ENCODE results near the gene ARHGAP18. TPM values are rescaled to one million over a fixed set of nuclear protein-coding genes. Genes with fewer than 3 reads are reported as not detected.

ARHGAP18 gene
- total RNA-seq, 1 experiment from 2014 or later = 28.7 TPM

DNA sequence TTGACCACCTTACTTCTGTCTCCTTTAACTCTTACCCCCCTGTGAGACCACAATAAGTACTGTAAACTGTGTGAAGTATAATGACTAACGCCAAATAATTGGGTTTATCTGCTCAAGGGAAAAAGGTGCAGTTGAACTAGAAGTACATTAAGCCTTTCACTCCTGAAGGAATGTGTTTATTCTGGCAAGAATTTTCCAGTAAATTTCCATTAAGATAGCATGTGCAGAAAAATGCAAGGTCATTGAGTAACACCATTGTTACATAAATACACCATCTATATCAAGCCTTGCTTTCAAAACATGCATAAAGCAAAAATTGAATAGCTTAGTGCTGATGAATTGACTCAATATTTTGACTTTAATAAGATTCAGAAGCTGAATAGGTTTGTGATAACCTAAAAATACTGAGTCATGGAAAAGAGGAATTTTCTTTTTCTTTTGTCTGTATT lies 65.4 kb downstream of the ARHGAP18 start:
- peak; percentile 87 for DNase-seq (ENCODE audit: low read depth)

DNA sequence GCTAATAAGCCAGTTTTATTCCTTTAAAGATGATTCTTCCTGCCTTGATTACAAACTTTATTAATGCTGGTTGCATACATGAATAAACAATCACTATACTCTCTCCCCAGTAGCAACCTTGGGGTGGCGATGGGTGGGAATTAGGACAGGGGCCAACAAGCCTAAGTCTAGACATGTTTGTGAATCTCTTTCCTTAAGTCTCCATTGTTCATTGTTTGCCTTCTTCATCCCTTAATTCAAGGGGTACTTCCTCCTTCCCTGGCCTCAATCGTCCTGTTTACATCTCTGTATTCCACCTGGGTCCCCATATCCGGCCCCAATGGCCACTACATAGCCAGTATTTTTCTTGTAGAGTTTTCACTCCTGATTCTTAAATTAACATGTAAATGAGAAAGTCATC lies 66.0 kb downstream of the ARHGAP18 start:
- DNase-seq (ENCODE audit: low read depth) = peak; percentile 44

- DNase-seq (ENCODE audit: low read depth) = no peak
These were observed 66.8 kb downstream of the ARHGAP18 start for GRCh38 chr6:129643176-129643575.

DNA sequence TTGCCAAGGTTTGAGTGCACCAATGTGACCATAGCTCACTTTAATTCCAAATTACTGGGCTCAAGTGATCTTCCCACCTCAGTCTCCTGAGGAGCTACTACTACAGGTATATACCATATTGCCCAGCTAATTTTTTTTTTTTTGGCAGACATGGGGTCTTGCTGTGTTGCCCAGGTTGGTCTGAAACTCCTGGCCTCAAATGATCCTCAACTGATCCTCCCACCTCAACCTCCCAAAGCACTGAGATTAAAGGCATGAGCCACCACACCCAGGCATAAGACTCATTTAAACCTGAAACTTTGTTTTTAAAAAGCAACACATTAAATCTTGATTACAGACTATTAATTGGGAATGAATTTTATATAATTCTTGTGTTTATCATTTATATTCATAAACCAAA lies 67.7 kb downstream of the ARHGAP18 start:
- DNase-seq (ENCODE audit: low read depth) = no peak

DNA sequence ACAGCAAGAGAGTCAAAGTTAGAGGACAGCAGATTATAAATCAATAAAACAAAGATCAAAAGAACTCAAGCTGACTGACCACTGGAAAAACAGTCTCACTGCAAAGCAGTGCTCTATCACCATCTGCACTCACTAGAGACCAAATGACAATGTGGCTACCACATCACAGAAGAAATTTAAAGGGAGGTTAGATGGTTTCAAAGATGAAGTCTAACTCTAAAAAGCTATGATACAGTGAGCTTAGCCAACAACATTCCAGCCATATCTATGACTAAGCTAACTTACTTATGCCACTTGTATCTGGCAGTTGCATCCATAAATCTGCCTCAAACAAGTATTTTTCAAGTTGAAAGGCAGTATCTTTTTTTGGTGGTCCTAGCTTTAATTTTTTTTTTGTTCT lies 68.6 kb downstream of the ARHGAP18 start:
- peak; percentile 37 for DNase-seq (ENCODE audit: low read depth)

DNA sequence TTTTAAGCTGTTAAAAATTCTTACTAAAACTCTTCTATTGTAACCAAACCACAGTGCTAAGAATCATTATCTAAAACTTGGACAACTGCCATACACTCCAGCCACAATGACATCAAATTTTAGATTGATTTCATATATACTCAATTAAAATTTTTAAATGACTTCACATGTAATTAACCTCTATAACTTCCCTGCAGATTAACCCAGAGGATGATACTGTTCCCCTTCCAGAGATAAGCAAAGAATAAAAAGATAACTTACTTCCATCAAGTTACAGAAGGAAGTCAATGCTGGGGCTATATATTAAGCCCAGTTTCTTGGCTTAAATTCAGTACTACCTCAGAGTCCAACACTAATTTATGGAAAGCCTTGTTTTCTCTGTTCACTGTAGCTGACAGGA lies 71.3 kb downstream of the ARHGAP18 start:
- DNase-seq (ENCODE audit: low read depth) = no peak

- peak; percentile 35 for DNase-seq (ENCODE audit: low read depth)
These were observed 71.8 kb downstream of the ARHGAP18 start for GRCh38 chr6:129638055-129638684.

GRCh38 chr6:129637340-129638054 lies 72.5 kb downstream of the ARHGAP18 start:
- no peak for DNase-seq (ENCODE audit: low read depth)

DNA sequence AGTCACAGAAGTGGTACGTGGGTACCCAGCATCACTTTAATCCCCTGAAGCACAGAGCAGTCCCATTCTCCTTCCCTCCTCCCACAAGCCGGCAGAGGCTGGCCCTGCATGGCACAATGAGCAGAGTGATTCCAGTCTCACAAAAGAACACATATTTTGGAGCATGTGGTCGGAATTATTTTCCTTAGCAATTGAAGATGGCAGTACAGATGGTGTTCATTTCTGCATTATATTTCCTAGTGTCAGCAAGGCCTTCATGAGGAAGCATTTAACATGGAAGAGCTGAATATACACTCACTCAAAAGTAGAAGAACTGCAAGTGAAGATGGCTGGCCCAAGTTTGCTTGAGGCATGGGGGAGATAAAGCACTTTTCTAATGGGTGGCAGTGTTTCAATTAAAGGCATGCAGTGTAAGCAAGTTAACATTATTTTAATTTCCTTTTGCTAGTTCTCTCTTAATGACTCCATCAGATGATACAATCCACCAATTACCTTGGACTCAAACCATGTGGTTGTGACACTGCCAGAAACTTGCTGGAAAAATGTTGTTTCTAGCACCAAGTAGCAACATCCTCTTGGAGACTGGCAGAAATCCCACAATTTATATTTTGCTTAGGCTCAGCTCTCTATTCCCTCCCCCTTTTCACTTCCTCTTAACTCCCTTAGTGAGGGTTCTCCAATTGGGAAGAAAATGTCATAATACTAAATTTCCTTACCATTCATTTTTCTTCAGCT lies 74.4 kb downstream of the ARHGAP18 start:
- DNase-seq (ENCODE audit: low read depth) = peak; percentile 29

DNA sequence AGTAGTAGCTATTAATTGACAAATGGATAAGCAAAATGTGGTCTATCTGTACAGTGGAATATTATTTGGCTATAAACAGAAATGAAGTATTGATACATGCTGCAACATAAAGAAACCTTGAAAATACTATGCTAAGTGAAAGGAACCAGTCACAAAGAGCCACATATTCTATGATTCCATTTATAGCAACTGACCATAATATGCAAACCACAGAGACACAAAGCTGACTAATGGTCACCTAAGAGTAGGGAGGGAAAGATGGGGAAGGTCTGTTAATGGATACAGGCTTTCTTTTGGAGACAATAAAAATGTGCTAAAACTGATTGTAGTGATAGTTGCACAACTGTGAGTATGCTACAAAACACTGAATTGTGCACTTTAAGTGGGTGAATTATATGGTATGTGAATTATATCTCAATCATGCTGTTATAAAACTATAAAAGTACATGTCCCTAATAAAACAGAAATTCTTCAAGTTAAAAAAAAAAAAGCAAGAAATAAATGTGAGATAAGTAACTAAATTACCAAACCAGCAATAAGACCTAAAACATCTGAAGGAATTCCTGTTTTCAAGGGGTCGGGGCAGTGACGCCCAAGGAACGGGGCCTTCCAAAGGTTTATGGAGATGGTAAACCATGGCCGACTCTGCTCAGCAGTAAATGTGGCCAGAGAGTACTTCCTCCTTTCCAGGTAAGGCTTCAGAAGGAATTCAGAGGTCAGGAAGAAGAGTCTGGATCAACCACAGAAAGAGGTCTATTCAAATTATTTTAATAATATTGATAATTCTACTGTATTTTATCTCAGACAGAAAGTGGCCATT lies 75.4 kb downstream of the ARHGAP18 start:
- DNase-seq (ENCODE audit: low read depth) = no peak

DNA sequence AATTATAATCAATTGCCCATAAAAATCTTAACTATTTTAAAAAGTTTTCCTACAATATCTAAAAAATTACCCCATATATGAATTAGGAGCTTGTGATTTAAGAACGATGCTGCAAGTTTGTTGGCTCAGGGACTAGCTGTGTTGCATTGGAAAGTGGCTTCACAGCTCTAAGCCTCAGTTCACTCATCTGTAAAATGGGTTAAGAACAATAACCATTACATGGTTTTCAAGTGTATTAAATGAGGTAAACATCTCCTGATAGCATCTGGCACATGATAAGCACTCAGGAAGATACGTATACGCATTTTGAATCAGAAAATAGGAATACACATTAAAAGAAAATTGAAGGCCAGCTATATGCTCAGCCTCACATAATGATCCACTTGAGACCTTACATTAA lies 76.4 kb downstream of the ARHGAP18 start:
- DNase-seq (ENCODE audit: low read depth) = no peak

DNA sequence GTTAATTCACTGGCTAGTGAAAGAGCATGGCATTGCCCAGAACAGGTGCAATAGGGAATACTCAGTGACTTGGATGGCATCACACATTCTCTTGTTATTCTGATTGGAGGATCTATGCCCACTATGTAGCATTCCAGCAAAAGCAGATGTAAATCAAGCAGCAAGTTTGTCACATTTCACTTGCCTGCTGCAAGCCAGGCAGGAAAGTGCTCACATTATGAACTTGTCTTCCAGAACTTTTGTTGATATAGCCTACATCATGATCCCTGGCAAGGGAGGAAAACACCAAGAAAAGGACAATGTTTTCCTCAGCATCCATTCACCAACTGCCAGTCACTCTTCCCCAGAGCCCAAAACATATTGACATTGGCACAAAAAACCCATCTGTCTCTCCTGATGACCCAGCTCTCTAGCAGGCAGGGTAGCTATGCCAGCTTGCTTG lies 77.8 kb downstream of the ARHGAP18 start:
- no peak for DNase-seq (ENCODE audit: low read depth)

- no peak for DNase-seq (ENCODE audit: low read depth)
These were observed 78.9 kb downstream of the ARHGAP18 start for GRCh38 chr6:129631070-129631469.

- DNase-seq (ENCODE audit: low read depth) = no peak
These were observed 79.4 kb downstream of the ARHGAP18 start for GRCh38 chr6:129630596-129630995.

DNA sequence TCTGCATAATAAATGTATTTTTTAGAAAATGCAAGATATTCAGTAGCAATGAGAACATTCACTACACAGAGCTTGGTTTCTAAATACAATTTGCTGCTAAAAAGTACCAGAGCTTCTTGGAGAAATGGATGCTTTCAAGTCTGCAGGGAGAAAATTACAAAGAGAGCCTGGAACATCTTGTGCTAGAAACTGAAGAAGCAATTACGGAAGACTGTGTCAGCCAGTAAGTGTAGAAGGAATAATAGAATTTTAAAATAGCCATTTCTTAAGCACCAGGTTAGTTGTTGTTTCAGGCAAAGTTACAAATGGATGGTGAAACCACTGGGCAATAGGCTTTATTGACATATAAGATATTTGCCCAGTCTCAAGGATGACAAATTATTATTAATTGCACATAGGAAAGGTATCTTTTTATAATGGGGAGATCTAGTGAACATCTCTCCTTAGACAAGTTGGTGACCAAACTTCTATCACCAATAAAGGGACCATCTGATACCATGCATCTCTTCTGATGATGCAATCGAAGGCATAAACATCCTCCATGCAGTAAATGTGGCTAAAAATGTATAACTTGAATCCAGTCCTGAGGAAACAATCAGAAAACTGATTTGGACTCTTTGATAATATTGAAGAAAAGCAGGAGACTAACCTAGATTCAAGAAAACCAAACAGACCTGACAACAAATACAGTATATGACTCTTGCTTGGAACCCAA lies 81.7 kb downstream of the ARHGAP18 start:
- DNase-seq (ENCODE audit: low read depth) = no peak

GRCh38 chr6:129624488-129624887 lies 85.5 kb downstream of the ARHGAP18 start:
- no peak for DNase-seq (ENCODE audit: low read depth)

DNA sequence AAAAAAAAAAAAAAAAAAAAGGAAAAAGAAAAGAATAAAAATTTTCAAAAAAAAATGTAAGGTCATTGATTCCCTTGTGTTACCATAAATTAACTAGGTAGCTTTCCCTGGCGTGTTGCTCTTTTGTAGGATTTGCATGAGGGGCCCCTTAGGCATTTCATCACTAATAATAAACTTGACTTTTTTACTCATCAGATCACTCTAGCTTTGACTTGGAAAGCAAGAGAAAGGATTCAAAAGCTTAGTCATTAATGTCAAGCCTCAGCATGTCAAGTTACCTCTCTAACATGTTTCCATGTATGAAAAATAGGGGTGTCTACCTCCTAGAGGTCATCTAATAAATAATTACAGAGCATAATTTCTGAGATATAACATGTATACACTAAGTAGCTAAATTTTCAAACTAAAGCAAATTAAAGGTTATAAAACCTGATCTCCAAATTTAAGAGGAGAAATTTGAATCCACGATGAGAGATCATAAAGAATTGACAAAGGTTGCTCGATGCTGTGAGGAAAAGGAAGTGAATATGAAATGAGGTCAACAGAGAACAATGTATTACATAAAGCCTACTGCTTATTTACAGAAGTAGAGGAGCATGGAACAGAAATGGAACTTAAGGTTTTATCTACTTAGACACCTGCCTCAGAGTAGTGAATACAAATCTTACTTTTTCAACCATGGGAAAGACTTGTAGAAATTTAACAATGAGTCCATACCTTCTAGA lies 86.8 kb downstream of the ARHGAP18 start:
- DNase-seq (ENCODE audit: low read depth) = no peak

GRCh38 chr6:129621252-129621651 lies 88.7 kb downstream of the ARHGAP18 start:
- DNase-seq (ENCODE audit: low read depth) = no peak

DNA sequence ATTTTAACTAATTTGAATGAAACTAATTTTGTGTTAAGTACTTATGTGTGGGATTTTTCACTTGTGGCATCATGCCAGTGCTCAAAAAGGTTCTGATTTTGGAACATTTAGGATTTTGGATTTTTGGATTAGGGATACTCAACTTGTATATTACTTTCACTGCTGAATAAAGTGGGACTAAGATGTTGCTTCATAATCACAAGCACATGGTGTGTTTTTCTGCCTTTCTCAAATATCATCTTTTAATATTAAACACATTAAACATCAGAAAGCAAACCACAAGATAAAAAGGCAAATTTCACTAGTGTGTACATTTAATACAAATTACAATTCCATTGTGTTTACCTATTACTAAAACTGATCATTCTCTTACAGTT lies 89.8 kb downstream of the ARHGAP18 start:
- DNase-seq (ENCODE audit: low read depth) = no peak

DNA sequence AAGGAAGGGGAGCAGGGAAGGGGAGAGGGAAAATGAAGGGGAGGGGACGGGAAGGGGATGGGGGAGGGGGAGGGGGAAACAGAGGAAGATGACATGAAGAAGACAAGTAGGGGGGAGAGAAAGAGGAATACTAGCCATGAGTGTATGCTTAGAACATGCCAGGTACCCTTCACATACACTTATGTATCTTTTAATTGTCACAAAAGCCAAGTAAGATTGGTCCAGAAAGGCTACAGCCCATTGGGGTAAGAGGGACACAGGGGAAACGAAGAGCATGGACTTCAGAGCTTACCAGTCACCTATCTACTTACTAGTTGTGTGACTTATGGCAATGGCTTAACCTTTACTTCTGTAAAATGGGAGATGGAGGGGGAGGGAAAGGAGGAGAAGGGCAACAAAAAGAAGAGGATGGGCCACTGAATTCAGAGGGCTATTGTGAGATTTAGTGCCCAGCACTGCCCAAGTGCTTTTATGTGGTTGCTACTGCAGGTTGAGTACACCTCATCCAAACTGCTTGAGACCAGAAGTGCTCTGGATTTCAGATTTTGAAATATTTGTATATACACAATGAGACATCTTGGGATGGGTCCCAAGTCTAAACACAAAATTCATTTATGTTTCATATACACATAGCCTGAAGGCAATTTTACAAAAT lies 90.3 kb downstream of the ARHGAP18 start:
- DNase-seq (ENCODE audit: low read depth) = no peak

Measured in Daoy (cell line).